ENCODE results near the gene PLIN3. TPM values are rescaled to one million over a fixed set of nuclear protein-coding genes. Genes with fewer than 3 reads are reported as not detected.

The PLIN3 gene
- total RNA-seq (2022; extraction: Qiagen RNA extraction): 143 to 188 TPM (median 167 TPM) in 5 replicates

GRCh38 chr19:4867534-4868285 lies at the start of gene PLIN3:
PLIN3 (minus strand) TSS chr19:4867667; CDS start chr19:4861394, 6,273 bp downstream.

GRCh38 chr19:4909156-4909896 lies 41.9 kb upstream of the PLIN3 start, which contains the start of gene UHRF1:
UHRF1 (plus strand) TSS chr19:4909501; CDS start chr19:4910886, 1,385 bp downstream.

GRCh38 chr19:4902796-4903195 lies 35.3 kb upstream of the PLIN3 start, which contains the start of gene ARRDC5:
ARRDC5 (minus strand) TSS chr19:4902896; CDS start chr19:4902825, 71 bp downstream.

GRCh38 chr19:4831304-4831978 lies 36.0 kb downstream of the PLIN3 start, which contains the start of gene TICAM1:
TICAM1 (minus strand) TSS chr19:4831712; CDS start chr19:4818377, 13,335 bp downstream.

GRCh38 chr19:4791183-4792018 lies 76.1 kb downstream of the PLIN3 start, which contains the start of gene FEM1A:
FEM1A (plus strand) TSS chr19:4791734; CDS start chr19:4791855, 121 bp downstream.

Other genes with a start within 250 kb of the PLIN3 start
- gene TNFAIP8L1, start 228.2 kb downstream of the PLIN3 start, total RNA-seq (2022; extraction: Qiagen RNA extraction): 2.9 to 4.4 TPM (median 3.7 TPM) in 5 replicates
- gene MYDGF, start 197.3 kb downstream of the PLIN3 start, total RNA-seq (2022; extraction: Qiagen RNA extraction): 113 to 129 TPM (median 124 TPM) in 5 replicates
- gene DPP9, start 143.8 kb downstream of the PLIN3 start, total RNA-seq (2022; extraction: Qiagen RNA extraction): 49.3 to 65.6 TPM (median 63.7 TPM) in 5 replicates
- 5.7 to 7.2 TPM (median 7.1 TPM) in 5 replicates for gene FEM1A, start 75.9 kb downstream of the PLIN3 start, total RNA-seq (2022; extraction: Qiagen RNA extraction)
- 7.5 to 11.3 TPM (median 10.6 TPM) in 5 replicates for gene TICAM1, start 36.0 kb downstream of the PLIN3 start, total RNA-seq (2022; extraction: Qiagen RNA extraction)
- gene ARRDC5, start 35.2 kb upstream of the PLIN3 start, total RNA-seq (2022; extraction: Qiagen RNA extraction): not detected in 5 replicates
- gene UHRF1, start 41.8 kb upstream of the PLIN3 start, total RNA-seq (2022; extraction: Qiagen RNA extraction): 38.8 to 56.8 TPM (median 54.5 TPM) in 5 replicates
- gene KDM4B, start 101.4 kb upstream of the PLIN3 start, total RNA-seq (2022; extraction: Qiagen RNA extraction): 6.1 to 11.3 TPM (median 10.2 TPM) in 5 replicates

All from A549 treated with dexamethasone at 1 μM for 4 hours (cell line).